IMR-90 (cell line): ENCODE measurements around the gene SCN8A. TPM values are rescaled to one million over a fixed set of nuclear protein-coding genes. Genes with fewer than 3 reads are reported as not detected.

ENCODE experiments used
- ATAC-seq: fragments of 200-7000 bp; cut with Tn5 transposase; 2 replicates; pipeline ENCODE4 v1.9.1; 2020; ENCODE audit warnings: low read depth, mild to moderate bottlenecking, moderate library complexity
- BruUV-seq: library from RNA; stranded (reverse); fragments of 400-500 nt; replicated peaks from 2 replicates; lab custom pipeline; 2021; lab: Mats Ljungman, UMichigan
- CTCF ChIA-PET: fragments of 300-600 bp; formaldehyde crosslinking; extraction: SDS; loops from one replicate; lab custom pipeline; 2021; ENCODE audit warnings: antibody characterized with exemption; lab: Yijun Ruan, JAX
- POLR2A ChIA-PET: fragments of 300-600 bp; sonication (Branson Sonifier 250); formaldehyde crosslinking; loops from one replicate; lab custom pipeline; 2022; ENCODE audit warnings: antibody characterized with exemption; ENCODE audit not compliant: unreplicated experiment; lab: Charles Lee
- DNase-seq: peaks from one replicate; pipeline ENCODE4 v3.0.0; 2013
- H2AFZ ChIP-seq: replicated peaks from 2 replicates; pipeline ENCODE3; 2013; ENCODE audit warnings: low read length, mild to moderate bottlenecking; ENCODE audit not compliant: poor library complexity
- H2AK5ac ChIP-seq: 2 replicates; pipeline ENCODE4 v1.6.1; 2013; ENCODE audit warnings: low read depth, low read length, inconsistent platforms
- H2AK9ac ChIP-seq: replicated peaks from 2 replicates; pipeline ENCODE3; 2013; ENCODE audit warnings: mild to moderate bottlenecking, low read depth, low read length, moderate library complexity; ENCODE audit not compliant: poor library complexity
- H2BK120ac ChIP-seq: 2 replicates; pipeline ENCODE4 v1.6.1; 2013; ENCODE audit warnings: low read depth, low read length, inconsistent platforms
- H2BK15ac ChIP-seq: 3 replicates; pipeline ENCODE4 v1.6.1; 2013; ENCODE audit warnings: low read depth, low read length, inconsistent platforms
- H2BK20ac ChIP-seq: 2 replicates; pipeline ENCODE4 v1.6.1; 2013; ENCODE audit warnings: low read depth, mild to moderate bottlenecking, inconsistent platforms, low read length, moderate library complexity
- H2BK5ac ChIP-seq: 2 replicates; pipeline ENCODE4 v1.6.1; 2013; ENCODE audit warnings: mild to moderate bottlenecking, low read depth, low read length, inconsistent platforms; ENCODE audit not compliant: poor library complexity, severe bottlenecking
- H3K14ac ChIP-seq: replicated peaks from 2 replicates; pipeline ENCODE4 v1.6.1; 2013; ENCODE audit warnings: low read depth, low read length, inconsistent platforms
- H3K18ac ChIP-seq: 2 replicates; pipeline ENCODE4 v1.6.1; 2013; ENCODE audit warnings: low read depth, low read length, control low read depth
- H3K23ac ChIP-seq: 2 replicates; pipeline ENCODE4 v1.6.1; 2013; ENCODE audit warnings: low read depth, low read length, inconsistent platforms
- H3K27ac ChIP-seq: 2 replicates; pipeline ENCODE4 v1.5.1; 2013; ENCODE audit warnings: mild to moderate bottlenecking, control low read depth, low read length; ENCODE audit not compliant: insufficient read depth
- H3K27me3 ChIP-seq: 2 replicates; pipeline ENCODE4 v1.6.1; 2013; ENCODE audit warnings: low read length; ENCODE audit not compliant: control insufficient read depth, insufficient read depth
- H3K36me3 ChIP-seq: 2 replicates; pipeline ENCODE4 v1.6.1; 2013; ENCODE audit warnings: low read length, mixed read lengths; ENCODE audit not compliant: control insufficient read depth, insufficient read depth
- H3K4ac ChIP-seq: 2 replicates; pipeline ENCODE4 v1.6.1; 2013; ENCODE audit warnings: low read depth, low read length, inconsistent platforms
- H3K4me1 ChIP-seq: 2 replicates; pipeline ENCODE4 v1.6.1; 2013; ENCODE audit warnings: low read length, mixed read lengths; ENCODE audit not compliant: control insufficient read depth, insufficient read depth
- H3K4me2 ChIP-seq: 2 replicates; pipeline ENCODE4 v1.6.1; 2013; ENCODE audit warnings: low read depth, mild to moderate bottlenecking, control low read depth, low read length, moderate library complexity
- H3K4me3 ChIP-seq: 2 replicates; pipeline ENCODE4 v1.5.1; 2013; ENCODE audit warnings: low read depth, mild to moderate bottlenecking, control low read depth, low read length, moderate library complexity; ENCODE audit not compliant: insufficient read depth
- H3K56ac ChIP-seq: 2 replicates; pipeline ENCODE4 v1.6.1; 2013; ENCODE audit warnings: low read length, inconsistent platforms; ENCODE audit not compliant: insufficient read depth; ENCODE audit errors: extremely low read depth
- H3K79me1 ChIP-seq, 2 experiments: 2 replicates each; pipeline ENCODE4 v1.6.1; 2013; ENCODE audit warnings: low read length in 2 of 2, inconsistent platforms in 1 of 2, low read depth in 1 of 2
- H3K9ac ChIP-seq: 2 replicates; pipeline ENCODE4 v1.6.1; 2013; ENCODE audit warnings: low read depth, low read length, control low read depth
- H3K9me1 ChIP-seq: 2 replicates; pipeline ENCODE4 v1.6.1; 2013; ENCODE audit warnings: low read length, inconsistent platforms; ENCODE audit not compliant: insufficient read depth
- H3K9me3 ChIP-seq: 2 replicates; pipeline ENCODE4 v1.6.1; 2013; ENCODE audit warnings: low read length; ENCODE audit not compliant: control insufficient read depth, insufficient read depth
- H4K20me1 ChIP-seq: 2 replicates; pipeline ENCODE4 v1.6.1; 2013; ENCODE audit warnings: low read length, inconsistent platforms; ENCODE audit not compliant: insufficient read depth
- H4K5ac ChIP-seq: 2 replicates; pipeline ENCODE4 v1.6.1; 2013; ENCODE audit warnings: mild to moderate bottlenecking, low read depth, low read length, control low read depth
- H4K8ac ChIP-seq, 2 experiments: 2 replicates each; pipeline ENCODE4 v1.6.1; 2013; ENCODE audit warnings: low read depth in 2 of 2, low read length in 2 of 2, control low read depth in 1 of 2, inconsistent platforms in 1 of 2
- H4K91ac ChIP-seq: 2 replicates; pipeline ENCODE4 v1.6.1; 2013; ENCODE audit warnings: low read depth, low read length, inconsistent platforms; ENCODE audit not compliant: insufficient read depth
- BHLHE40 ChIP-seq: fragments of 150-350 bp; IDR thresholded peaks from 2 replicates; pipeline ENCODE4 v1.6.1; 2016; ENCODE audit warnings: mild to moderate bottlenecking, low read depth, low read length
- CEBPB ChIP-seq: IDR thresholded peaks from 2 replicates; pipeline ENCODE4 v1.6.1; 2012; ENCODE audit warnings: low read depth, low read length, improper control_type of control experiment
- CHD1 ChIP-seq: IDR thresholded peaks from 2 replicates; pipeline ENCODE4 v1.6.1; 2012; ENCODE audit warnings: low read depth, low read length, improper control_type of control experiment
- FOS ChIP-seq: fragments of 150-350 bp; IDR thresholded peaks from 2 replicates; pipeline ENCODE4 v1.6.1; 2016; ENCODE audit warnings: low read depth, low read length
- MAFK ChIP-seq: IDR thresholded peaks from 2 replicates; pipeline ENCODE4 v1.6.1; 2012; ENCODE audit warnings: low read depth, low read length, improper control_type of control experiment
- MAZ ChIP-seq: IDR thresholded peaks from 2 replicates; pipeline ENCODE4 v1.6.1; 2012; ENCODE audit warnings: low read depth, mild to moderate bottlenecking, low read length, improper control_type of control experiment, moderate library complexity, borderline replicate concordance
- MXI1 ChIP-seq: IDR thresholded peaks from 2 replicates; pipeline ENCODE4 v1.6.1; 2012; ENCODE audit warnings: low read depth, mild to moderate bottlenecking, low read length, moderate library complexity, borderline replicate concordance
- NFE2L2 ChIP-seq: fragments of 150-350 bp; IDR thresholded peaks from 2 replicates; pipeline ENCODE4 v1.6.1; 2016; ENCODE audit warnings: low read depth, mild to moderate bottlenecking, low read length
- POLR2A ChIP-seq: IDR thresholded peaks from 2 replicates; pipeline ENCODE4 v1.6.1; 2012; ENCODE audit warnings: mild to moderate bottlenecking, low read depth, low read length
- RAD21 ChIP-seq: IDR thresholded peaks from 2 replicates; pipeline ENCODE4 v1.6.1; 2012; ENCODE audit warnings: low read length, improper control_type of control experiment
- RCOR1 ChIP-seq: IDR thresholded peaks from 2 replicates; pipeline ENCODE4 v1.6.1; 2012; ENCODE audit warnings: mild to moderate bottlenecking, low read length, improper control_type of control experiment; ENCODE audit not compliant: insufficient replicate concordance
- RFX5 ChIP-seq: IDR thresholded peaks from 2 replicates; pipeline ENCODE4 v1.8.0; 2012; ENCODE audit warnings: low read depth, mild to moderate bottlenecking, low read length, moderate library complexity
- SMC3 ChIP-seq: fragments of 150-350 bp; IDR thresholded peaks from 2 replicates; pipeline ENCODE4 v1.6.1; 2016; ENCODE audit warnings: low read depth, mild to moderate bottlenecking, antibody characterized with exemption, low read length, moderate library complexity
- WGBS, 2 experiments: methylation state at CpG; one replicate each; pipeline versions ENCODE4 v1.1.5 to v1.1.7; 2013; ENCODE audit warnings: missing lambda C conversion rate in 2 of 2; ENCODE audit not compliant: insufficient read length in 1 of 2; ENCODE audit errors: extremely low coverage in 2 of 2; 5-methylcytosine and 5-hydroxymethylcytosine counted together
- dilution Hi-C: fragments of 300-500 bp; cut with HindIII; formaldehyde crosslinking; loops from one replicate; pipeline ENCODE4 v1.14.3; 2018; ENCODE audit warnings: low sequenced_read_pairs; ENCODE audit not compliant: unreplicated experiment
- in situ Hi-C: fragments of 300-500 bp; cut with MboI; formaldehyde crosslinking; loops from 3 replicates; pipeline ENCODE4 v1.14.3; 2019; ENCODE audit warnings: low sequenced_read_pairs, inconsistent platforms, mixed read lengths
- intact Hi-C: fragments of 100-400 bp; cut with micrococcal nuclease; formaldehyde crosslinking; loops from 2 replicates; pipeline ENCODE4 v1.10.0; 2022
- polyA plus RNA-seq, 3 experiments: library from polyadenylated mRNA; depleted of rRNA; stranded (reverse); fragments of >200 nt; gene quantifications; 2 replicates each; pipeline ENCODE4 v1.2.3, GENCODE V29; 2012; ENCODE audit warnings: low replicate concordance in 1 of 3
- total RNA-seq: library from RNA; depleted of rRNA; stranded (reverse); fragments of >200 nt; gene quantifications from 2 replicates; pipeline ENCODE4 v1.2.3, GENCODE V29; 2012
- TF ChIP-seq, protein P1 (sequence below): conservative IDR thresholded peaks from 2 replicates; pipeline ENCODE4 v1.5.1; 2012; ENCODE audit warnings: mild to moderate bottlenecking, low read depth, low read length, improper control_type of control experiment
- TF ChIP-seq, protein P2 (sequence below): fragments of 150-350 bp; IDR thresholded peaks from 2 replicates; pipeline ENCODE4 v1.6.1; 2016; ENCODE audit warnings: low read depth, mild to moderate bottlenecking, low read length, moderate library complexity, borderline replicate concordance
- TF ChIP-seq, protein P3 (sequence below): fragments of 150-350 bp; IDR thresholded peaks from 2 replicates; pipeline ENCODE4 v1.6.1; 2017; ENCODE audit warnings: mild to moderate bottlenecking, antibody characterized with exemption, low read length, low read depth

Gene SCN8A
- total and polyA plus RNA-seq, 2 of the 4 experiments (the other 2 are of a cell fraction) = 6.9 to 19.7 TPM

DNA sequence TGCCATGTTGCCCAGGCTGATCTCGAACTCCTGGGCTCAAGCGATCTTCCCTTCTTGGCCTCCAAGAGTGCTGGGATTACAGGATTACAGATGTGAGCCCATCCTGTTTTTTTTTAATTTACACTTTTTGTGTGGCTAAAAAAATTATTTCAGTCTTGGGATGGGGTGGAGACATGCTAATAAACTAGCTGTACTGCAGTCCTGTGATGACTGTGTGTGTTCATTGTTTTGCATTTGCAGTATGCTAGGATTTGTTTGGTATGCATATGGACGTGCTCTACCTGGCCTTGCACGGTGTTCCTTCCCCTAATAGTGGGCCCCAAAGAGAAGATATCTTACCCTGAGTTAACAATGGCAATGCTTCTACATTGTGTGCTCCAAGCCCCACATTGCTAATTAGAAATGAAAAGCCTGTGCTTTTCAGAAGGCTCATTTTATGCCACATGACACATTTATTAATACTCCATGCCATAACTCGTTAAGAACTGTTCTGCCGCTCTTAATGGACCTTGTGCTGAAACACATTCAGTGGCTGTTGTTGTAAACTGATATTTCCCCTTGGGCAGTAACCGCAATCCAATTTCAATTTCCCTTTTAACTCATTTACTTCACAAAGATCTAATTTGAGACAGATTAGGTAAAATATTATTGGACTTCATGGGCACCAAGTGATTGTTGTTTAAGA is 86.4 kb downstream of the SCN8A start:
- H2BK20ac ChIP-seq = no peak overlapping the region
- H3K4me2 ChIP-seq = no peak overlapping the region
- H3K27me3 ChIP-seq = no peaks in the 10 kb centered on the region
- no peak overlapping the region for H3K4ac ChIP-seq
- no peak overlapping the region for H2BK5ac ChIP-seq
- no peak overlapping the region for H4K5ac ChIP-seq
- in situ Hi-C loops = loop anchor here (10.0 kb wide), 1 partner anchor 253 kb away; the partner anchor contains the start of gene SLC4A8
- no peak overlapping the region for H3K56ac ChIP-seq
- H2BK15ac ChIP-seq = no peak overlapping the region
- H3K9me3 ChIP-seq = no peaks in the 10 kb centered on the region
- ChIA-PET POLR2A (no interaction called here), CTCF (no interaction called here)
- dilution Hi-C loops = no loop called here
- no peak overlapping the region for H4K8ac ChIP-seq
- H3K36me3 ChIP-seq = no peaks in the 10 kb centered on the region
- TF ChIP-seq, protein P1, sequence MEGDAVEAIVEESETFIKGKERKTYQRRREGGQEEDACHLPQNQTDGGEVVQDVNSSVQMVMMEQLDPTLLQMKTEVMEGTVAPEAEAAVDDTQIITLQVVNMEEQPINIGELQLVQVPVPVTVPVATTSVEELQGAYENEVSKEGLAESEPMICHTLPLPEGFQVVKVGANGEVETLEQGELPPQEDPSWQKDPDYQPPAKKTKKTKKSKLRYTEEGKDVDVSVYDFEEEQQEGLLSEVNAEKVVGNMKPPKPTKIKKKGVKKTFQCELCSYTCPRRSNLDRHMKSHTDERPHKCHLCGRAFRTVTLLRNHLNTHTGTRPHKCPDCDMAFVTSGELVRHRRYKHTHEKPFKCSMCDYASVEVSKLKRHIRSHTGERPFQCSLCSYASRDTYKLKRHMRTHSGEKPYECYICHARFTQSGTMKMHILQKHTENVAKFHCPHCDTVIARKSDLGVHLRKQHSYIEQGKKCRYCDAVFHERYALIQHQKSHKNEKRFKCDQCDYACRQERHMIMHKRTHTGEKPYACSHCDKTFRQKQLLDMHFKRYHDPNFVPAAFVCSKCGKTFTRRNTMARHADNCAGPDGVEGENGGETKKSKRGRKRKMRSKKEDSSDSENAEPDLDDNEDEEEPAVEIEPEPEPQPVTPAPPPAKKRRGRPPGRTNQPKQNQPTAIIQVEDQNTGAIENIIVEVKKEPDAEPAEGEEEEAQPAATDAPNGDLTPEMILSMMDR = no peak
- no peak for TF ChIP-seq RCOR1
- no peak for TF ChIP-seq NFE2L2
- no peak for TF ChIP-seq MAFK
- TF ChIP-seq, protein P2, sequence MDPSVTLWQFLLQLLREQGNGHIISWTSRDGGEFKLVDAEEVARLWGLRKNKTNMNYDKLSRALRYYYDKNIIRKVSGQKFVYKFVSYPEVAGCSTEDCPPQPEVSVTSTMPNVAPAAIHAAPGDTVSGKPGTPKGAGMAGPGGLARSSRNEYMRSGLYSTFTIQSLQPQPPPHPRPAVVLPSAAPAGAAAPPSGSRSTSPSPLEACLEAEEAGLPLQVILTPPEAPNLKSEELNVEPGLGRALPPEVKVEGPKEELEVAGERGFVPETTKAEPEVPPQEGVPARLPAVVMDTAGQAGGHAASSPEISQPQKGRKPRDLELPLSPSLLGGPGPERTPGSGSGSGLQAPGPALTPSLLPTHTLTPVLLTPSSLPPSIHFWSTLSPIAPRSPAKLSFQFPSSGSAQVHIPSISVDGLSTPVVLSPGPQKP = no peak
- no peak for TF ChIP-seq BHLHE40
- no peak for TF ChIP-seq RAD21
- no peak for TF ChIP-seq MXI1
- TF ChIP-seq MAZ = no peak
- TF ChIP-seq FOS = no peak
- TF ChIP-seq, protein P3, sequence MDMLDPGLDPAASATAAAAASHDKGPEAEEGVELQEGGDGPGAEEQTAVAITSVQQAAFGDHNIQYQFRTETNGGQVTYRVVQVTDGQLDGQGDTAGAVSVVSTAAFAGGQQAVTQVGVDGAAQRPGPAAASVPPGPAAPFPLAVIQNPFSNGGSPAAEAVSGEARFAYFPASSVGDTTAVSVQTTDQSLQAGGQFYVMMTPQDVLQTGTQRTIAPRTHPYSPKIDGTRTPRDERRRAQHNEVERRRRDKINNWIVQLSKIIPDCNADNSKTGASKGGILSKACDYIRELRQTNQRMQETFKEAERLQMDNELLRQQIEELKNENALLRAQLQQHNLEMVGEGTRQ = no peak
- TF ChIP-seq RFX5 = no peak
- no peak for TF ChIP-seq CEBPB
- no peak for TF ChIP-seq SMC3
- TF ChIP-seq CHD1 = no peak
- no peak for TF ChIP-seq POLR2A
- no TSS peak for BruUV-seq
- 80% methylated on average over 2 of the region's 7 CpGs; no CpG with 5 or more reads in 1 of the 2 experiments for WGBS, 2 experiments
- no peak overlapping the region for H2AFZ ChIP-seq
- intact Hi-C loops = loop anchor here (5.0 kb wide), 1 partner anchor 145 kb away; no protein-coding TSS in a partner anchor
- no peak overlapping the region for H3K4me3 ChIP-seq
- ATAC-seq (no peak), DNase-seq (no peak)
- no peak overlapping the region for H3K14ac ChIP-seq
- H3K9me1 ChIP-seq = no peaks in the 10 kb centered on the region
- H4K20me1 ChIP-seq = no peaks in the 10 kb centered on the region
- H3K79me1 ChIP-seq = peaks cover 5 to 9% of the 10 kb centered on the region in 2 experiments; a peak in 3 of 4 replicates
- H2BK120ac ChIP-seq = no peak overlapping the region
- H3K18ac ChIP-seq = no peak overlapping the region
- H2AK5ac ChIP-seq = no peak overlapping the region
- no peak overlapping the region for H4K91ac ChIP-seq
- H3K23ac ChIP-seq = no peak overlapping the region
- no peak overlapping the region for H2AK9ac ChIP-seq
- H3K9ac ChIP-seq = no peak overlapping the region
- H3K27ac ChIP-seq = no peak overlapping the region
- no peaks in the 10 kb centered on the region for H3K4me1 ChIP-seq
